CD14-positive monocyte (primary cell): ENCODE results near the gene GNAT3. TPM values are rescaled to one million over a fixed set of nuclear protein-coding genes. Genes with fewer than 3 reads are reported as not detected.

Experiments used
- DNase-seq, 3 donors: peaks; one replicate each; pipeline ENCODE4 v3.0.0-alpha.2; 2011 to 2022
- H2AFZ ChIP-seq: 2 replicates; pipeline ENCODE4 v1.6.0; 2012; ENCODE audit warnings: mild to moderate bottlenecking, low read depth, low read length, inconsistent platforms; ENCODE audit not compliant: insufficient read depth, poor library complexity, severe bottlenecking
- H3K27ac ChIP-seq, 2 donors: 1 replicate in 1 of 2; 2 replicates in 1 of 2; pipeline ENCODE4 v1.5.1; 2012 to 2013; ENCODE audit warnings: low read length in 2 of 2, control low read depth in 1 of 2, inconsistent platforms in 1 of 2, low read depth in 1 of 2, mild to moderate bottlenecking in 1 of 2
- H3K27me3 ChIP-seq, 2 donors: one replicate each; pipeline versions ENCODE4 v1.6.0 to v1.6.1; 2011 to 2013; ENCODE audit warnings: low read length in 2 of 2; ENCODE audit not compliant: control insufficient read depth in 2 of 2, insufficient read depth in 2 of 2
- H3K36me3 ChIP-seq, 2 donors: replicated peaks in 1 of 2; 1 replicate in 1 of 2; 2 replicates in 1 of 2; pipeline versions ENCODE4 v1.5.1 to v1.6.1; 2012 to 2013; ENCODE audit warnings: low read length in 2 of 2, control low read depth in 1 of 2, inconsistent platforms in 1 of 2, mild to moderate bottlenecking in 1 of 2; ENCODE audit not compliant: insufficient read depth in 2 of 2, control insufficient read depth in 1 of 2
- H3K4me1 ChIP-seq, 2 donors: 1 replicate in 1 of 2; 2 replicates in 1 of 2; pipeline versions ENCODE4 v1.5.1 to v1.6.1; 2012 to 2013; ENCODE audit warnings: low read length in 2 of 2, control low read depth in 1 of 2, inconsistent platforms in 1 of 2, mild to moderate bottlenecking in 1 of 2, moderate library complexity in 1 of 2; ENCODE audit not compliant: insufficient read depth in 2 of 2, control insufficient read depth in 1 of 2
- H3K4me2 ChIP-seq: replicated peaks from 2 replicates; pipeline ENCODE3; 2012; ENCODE audit warnings: low read length, moderate library complexity, mild to moderate bottlenecking; ENCODE audit not compliant: poor library complexity, severe bottlenecking; ENCODE audit errors: extremely low read depth
- H3K4me3 ChIP-seq, 3 experiments: fragments of 200-600 bp in 1 of 3; sonication (generic) in 1 of 3; replicated peaks in 1 of 3; 1 replicate in 2 of 3; 2 replicates in 1 of 3; pipeline ENCODE4 v1.5.1; 2011 to 2013; ENCODE audit warnings: low read length in 3 of 3, mild to moderate bottlenecking in 3 of 3, control low read depth in 2 of 3, low read depth in 2 of 3, inconsistent platforms in 1 of 3, moderate library complexity in 1 of 3
- H3K79me2 ChIP-seq: 2 replicates; pipeline ENCODE4 v1.6.0; 2012; ENCODE audit warnings: mild to moderate bottlenecking, control low read depth, inconsistent platforms, low read length, moderate library complexity; ENCODE audit not compliant: insufficient read depth
- H3K9ac ChIP-seq: 2 replicates; pipeline ENCODE4 v1.6.0; 2017; ENCODE audit warnings: low read length, mild to moderate bottlenecking; ENCODE audit not compliant: insufficient read depth, poor library complexity, severe bottlenecking
- H3K9me3 ChIP-seq, 2 donors: replicated peaks in 1 of 2; 1 replicate in 1 of 2; 2 replicates in 1 of 2; pipeline versions ENCODE4 v1.5.1 to v1.6.1; 2012 to 2013; ENCODE audit warnings: low read length in 2 of 2, control low read depth in 1 of 2; ENCODE audit not compliant: control insufficient read depth in 1 of 2, insufficient read depth in 1 of 2
- H4K20me1 ChIP-seq: 2 replicates; pipeline ENCODE4 v1.6.0; 2012; ENCODE audit warnings: mild to moderate bottlenecking, low read length, control low read depth, moderate library complexity; ENCODE audit not compliant: insufficient read depth
- H3K27ac Mint-ChIP-seq, 7 donors: one replicate each; pipeline ENCODE4 v1.8.0; 2020; ENCODE audit warnings: mild to moderate bottlenecking in 7 of 7, mixed read lengths in 7 of 7, moderate library complexity in 6 of 7, inconsistent platforms in 2 of 7
- H3K27me3 Mint-ChIP-seq, 3 donors: one replicate each; pipeline ENCODE4 v1.8.0; 2021 to 2022; ENCODE audit warnings: low read depth in 3 of 3, mild to moderate bottlenecking in 3 of 3, mixed read lengths in 3 of 3, moderate library complexity in 3 of 3, inconsistent platforms in 1 of 3
- H3K36me3 Mint-ChIP-seq, 2 donors: one replicate each; pipeline ENCODE4 v1.8.0; 2020; ENCODE audit warnings: mixed read lengths in 2 of 2, inconsistent platforms in 1 of 2, mild to moderate bottlenecking in 1 of 2
- H3K4me1 Mint-ChIP-seq: one replicate; pipeline ENCODE4 v1.8.0; 2020; ENCODE audit warnings: mild to moderate bottlenecking, mixed read lengths
- H3K4me3 Mint-ChIP-seq, 2 donors: one replicate each; pipeline ENCODE4 v1.8.0; 2020; ENCODE audit warnings: mild to moderate bottlenecking in 2 of 2, mixed read lengths in 2 of 2, moderate library complexity in 1 of 2
- H3K9me3 Mint-ChIP-seq, 7 donors: one replicate each; pipeline ENCODE4 v1.8.0; 2020 to 2022; ENCODE audit warnings: mixed read lengths in 7 of 7, mild to moderate bottlenecking in 6 of 7, moderate library complexity in 6 of 7, inconsistent platforms in 2 of 7
- CTCF ChIP-seq: fragments of 200-600 bp; IDR thresholded peaks from one replicate; pipeline ENCODE4 v1.8.0; 2022; ENCODE audit warnings: antibody characterized with exemption, mild to moderate bottlenecking
- WGBS: methylation state at CpG from one replicate; pipeline ENCODE4 v1.1.5; 2013; ENCODE audit warnings: missing lambda C conversion rate; ENCODE audit not compliant: insufficient coverage; 5-methylcytosine and 5-hydroxymethylcytosine counted together
- intact Hi-C, 2 donors: fragments of 100-400 bp; cut with micrococcal nuclease; formaldehyde crosslinking; loops; one replicate each; pipeline versions ENCODE4 v1.15.0 to v1.15.1; 2023
- polyA plus RNA-seq, 3 donors: library from polyadenylated mRNA; depleted of rRNA in 1 of 3; unstranded in 2 of 3; stranded (reverse) in 1 of 3; fragments of 300-500 nt in 2 of 3; fragments of >200 nt in 1 of 3; fragmentation: Illumina TruSeq in 2 of 3; gene quantifications; 1 replicate in 2 of 3; 2 replicates in 1 of 3; pipeline ENCODE4 v1.2.3, GENCODE V29; 2012 to 2021

The GNAT3 gene
- polyA plus RNA-seq, 3 donors = not detected

DNA sequence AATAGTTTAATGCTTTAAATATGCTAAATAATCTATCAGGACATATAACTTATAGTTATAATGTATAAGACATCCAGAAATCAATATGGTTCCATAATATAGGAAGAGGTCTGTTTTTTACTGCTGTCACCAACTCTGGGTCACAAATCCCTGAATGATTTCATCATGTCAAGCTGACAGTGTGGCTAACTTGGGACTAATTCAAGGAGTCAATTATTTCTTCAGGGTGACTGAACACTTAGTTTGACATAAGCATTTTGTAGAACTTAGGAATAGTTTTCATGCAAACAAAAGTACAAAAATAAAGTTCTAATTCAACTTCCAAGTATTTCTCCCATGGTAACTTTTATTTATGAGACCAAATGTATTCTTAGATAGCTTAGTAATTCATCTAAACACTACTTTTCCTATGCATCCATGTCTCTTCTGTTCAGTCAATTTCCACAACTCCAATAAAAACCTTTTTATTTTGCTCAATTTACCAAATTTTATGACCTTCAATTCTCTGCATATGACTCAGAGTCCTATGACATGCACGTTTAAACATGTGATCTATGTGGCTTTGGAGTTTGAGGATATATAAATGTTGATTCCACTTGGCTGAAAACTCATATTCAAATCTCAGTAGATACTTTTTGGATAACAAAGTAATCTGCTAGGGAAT lies 40.3 kb upstream of the GNAT3 start:
- no peak for TF ChIP-seq CTCF
- no peaks in the 10 kb centered on the region for H4K20me1 ChIP-seq
- Mint-ChIP-seq H3K4me1 (no peaks in the 10 kb centered on the region), H3K9me3 (peaks cover 0 to 3% (median 1%) of the 10 kb centered on the region in 7 donors), H3K4me3 (no peak overlapping the region), H3K27me3 (peaks cover 0 to 4% (median 0%) of the 10 kb centered on the region in 3 donors), H3K36me3 (no peaks in the 10 kb centered on the region), H3K27ac (no peak overlapping the region)
- intact Hi-C loops = no loop called here
- no peaks in the 10 kb centered on the region for H3K36me3 ChIP-seq
- DNase-seq = no peak
- no CpG with 5 or more reads among the region's 1 CpG for WGBS
- no peak overlapping the region for H3K27ac ChIP-seq
- no peaks in the 10 kb centered on the region for H3K79me2 ChIP-seq
- H3K9ac ChIP-seq = no peak overlapping the region
- H2AFZ ChIP-seq = no peak overlapping the region
- H3K9me3 ChIP-seq = no peaks in the 10 kb centered on the region
- no peak overlapping the region for H3K4me3 ChIP-seq
- no peak overlapping the region for H3K4me2 ChIP-seq
- no peaks in the 10 kb centered on the region for H3K4me1 ChIP-seq
- no peaks in the 10 kb centered on the region for H3K27me3 ChIP-seq

GRCh38 chr7:80550005-80550404 lies 38.1 kb upstream of the GNAT3 start:
- no peak overlapping the region for H3K4me3 ChIP-seq
- DNase-seq = no peak
- H3K4me2 ChIP-seq = no peak overlapping the region
- intact Hi-C loops = no loop called here
- no CpG with 5 or more reads among the region's 2 CpGs for WGBS
- peaks cover 0 to 4% (median 1%) of the 10 kb centered on the region in 3 donors for H3K27me3 Mint-ChIP-seq
- no peak for TF ChIP-seq CTCF
- no peaks in the 10 kb centered on the region for H3K79me2 ChIP-seq
- no peak overlapping the region for H2AFZ ChIP-seq
- H3K36me3 ChIP-seq = no peaks in the 10 kb centered on the region
- H3K27ac ChIP-seq = no peak overlapping the region
- no peak overlapping the region for H3K4me3 Mint-ChIP-seq
- H3K27me3 ChIP-seq = no peaks in the 10 kb centered on the region
- peaks cover 0 to 3% of the 10 kb centered on the region in 2 donors for H3K36me3 Mint-ChIP-seq
- H3K9me3 Mint-ChIP-seq = peaks cover 10 to 18% (median 15%) of the 10 kb centered on the region in 7 donors
- no peak overlapping the region for H3K9ac ChIP-seq
- H3K9me3 ChIP-seq = peaks cover 7 to 11% of the 10 kb centered on the region in 2 donors
- no peaks in the 10 kb centered on the region for H3K4me1 ChIP-seq
- H4K20me1 ChIP-seq = no peaks in the 10 kb centered on the region
- H3K4me1 Mint-ChIP-seq = no peaks in the 10 kb centered on the region
- no peak overlapping the region for H3K27ac Mint-ChIP-seq
